Prostate gland (tissue), 2 donors: Measurements from ENCODE around the gene HTR1E. TPM values are rescaled to one million over a fixed set of nuclear protein-coding genes. Genes with fewer than 3 reads are reported as not detected.

Experiments used
- DNase-seq: peaks from one replicate; pipeline ENCODE4 v3.0.0-alpha.2; 2019; ENCODE audit warnings: low spot score
- H3K27ac ChIP-seq, 2 donors: fragments of 200-600 bp; sonication (generic); 2 replicates each; pipeline ENCODE4 v1.5.1; 2017 to 2019
- H3K27me3 ChIP-seq: fragments of 200-600 bp; sonication (generic); replicated peaks from 2 replicates; pipeline ENCODE4 v1.5.1; 2019; ENCODE audit not compliant: insufficient read depth
- H3K36me3 ChIP-seq, 2 donors: fragments of 200-600 bp; sonication (generic); 1 replicate in 1 of 2; 2 replicates in 1 of 2; pipeline versions ENCODE4 v1.5.1 to v1.8.1; 2017 to 2019
- H3K4me1 ChIP-seq: fragments of 200-600 bp; sonication (generic); replicated peaks from 2 replicates; pipeline ENCODE4 v1.5.1; 2019
- H3K4me3 ChIP-seq, 2 donors: fragments of 200-600 bp; sonication (generic); 2 replicates each; pipeline ENCODE4 v1.5.1; 2017 to 2019
- H3K9me3 ChIP-seq: fragments of 200-600 bp; sonication (generic); 2 replicates; pipeline ENCODE4 v1.5.1; 2017
- POLR2A ChIP-seq: fragments of 450-650 bp; IDR thresholded peaks from one replicate; pipeline ENCODE4 v1.6.1; 2016; ENCODE audit warnings: antibody characterized with exemption, mild to moderate bottlenecking
- POLR2AphosphoS5 ChIP-seq: sonication (generic); formaldehyde crosslinking; IDR thresholded peaks from one replicate; pipeline ENCODE4 v1.6.1; 2017; ENCODE audit warnings: antibody characterized with exemption
- whole genome bisulfite sequencing: methylation state at CpG from one replicate; pipeline ENCODE4 v1.1.5; 2018; 5-methylcytosine and 5-hydroxymethylcytosine counted together
- intact Hi-C: fragments of 100-400 bp; cut with DNase I; formaldehyde crosslinking; loops from one replicate; pipeline ENCODE4 v1.14.2; 2022
- total RNA-seq, 2 donors: library from RNA; depleted of rRNA; stranded (reverse); fragments of >200 nt; gene quantifications; one replicate each; pipeline ENCODE4 v1.1.0, GENCODE V29; 2016
- TF ChIP-seq, protein P1 (sequence below), 4 experiments: fragments of 200-600 bp in 2 of 4; fragments of 450-650 bp in 2 of 4; sonication (generic) in 2 of 4; IDR thresholded peaks; 1 replicate in 3 of 4; 2 replicates in 1 of 4; pipeline ENCODE4 v1.5.1; 2016 to 2019; ENCODE audit warnings: antibody characterized with exemption in 4 of 4, mild to moderate bottlenecking in 2 of 4, moderate library complexity in 2 of 4

Gene HTR1E
- total RNA-seq, 2 donors from 2014 or later, result not detected

DNA sequence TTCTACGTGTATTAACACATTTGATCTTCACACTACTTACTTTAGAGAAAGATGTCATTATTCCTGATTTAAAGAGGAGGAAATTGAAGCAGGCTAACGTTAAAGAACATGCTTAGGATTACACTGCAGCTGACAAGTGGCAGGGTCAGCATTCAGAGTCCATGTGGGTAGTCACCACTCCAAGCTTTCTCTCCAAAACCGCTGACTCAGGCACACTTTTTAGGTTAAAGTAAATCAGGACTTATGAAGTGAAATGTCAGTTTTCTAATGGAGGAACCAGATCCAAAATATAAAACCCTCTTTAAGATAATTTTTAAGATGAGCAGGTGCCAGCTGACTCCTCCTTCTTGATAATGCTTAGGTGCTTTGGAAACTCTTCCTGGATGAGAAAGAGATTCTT is 75.4 kb downstream of the HTR1E start:
- WGBS, result 67% methylated on average over 3 of the region's 3 CpGs
- TF ChIP-seq POLR2A (no peak), POLR2AphosphoS5 (no peak)
- TF ChIP-seq, protein P1, sequence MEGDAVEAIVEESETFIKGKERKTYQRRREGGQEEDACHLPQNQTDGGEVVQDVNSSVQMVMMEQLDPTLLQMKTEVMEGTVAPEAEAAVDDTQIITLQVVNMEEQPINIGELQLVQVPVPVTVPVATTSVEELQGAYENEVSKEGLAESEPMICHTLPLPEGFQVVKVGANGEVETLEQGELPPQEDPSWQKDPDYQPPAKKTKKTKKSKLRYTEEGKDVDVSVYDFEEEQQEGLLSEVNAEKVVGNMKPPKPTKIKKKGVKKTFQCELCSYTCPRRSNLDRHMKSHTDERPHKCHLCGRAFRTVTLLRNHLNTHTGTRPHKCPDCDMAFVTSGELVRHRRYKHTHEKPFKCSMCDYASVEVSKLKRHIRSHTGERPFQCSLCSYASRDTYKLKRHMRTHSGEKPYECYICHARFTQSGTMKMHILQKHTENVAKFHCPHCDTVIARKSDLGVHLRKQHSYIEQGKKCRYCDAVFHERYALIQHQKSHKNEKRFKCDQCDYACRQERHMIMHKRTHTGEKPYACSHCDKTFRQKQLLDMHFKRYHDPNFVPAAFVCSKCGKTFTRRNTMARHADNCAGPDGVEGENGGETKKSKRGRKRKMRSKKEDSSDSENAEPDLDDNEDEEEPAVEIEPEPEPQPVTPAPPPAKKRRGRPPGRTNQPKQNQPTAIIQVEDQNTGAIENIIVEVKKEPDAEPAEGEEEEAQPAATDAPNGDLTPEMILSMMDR (IDR thresholded peaks at IDR 0.05), result no peak
- Histone ChIP-seq H3K4me3 (no peak overlapping the region), H3K27me3 (no peaks in the 10 kb centered on the region), H3K9me3 (no peaks in the 10 kb centered on the region), H3K4me1 (no peaks in the 10 kb centered on the region), H3K36me3 (no peaks in the 10 kb centered on the region), H3K27ac (no peak overlapping the region)
- intact Hi-C loops, result no loop called here
- DNase-seq, result no peak

DNA sequence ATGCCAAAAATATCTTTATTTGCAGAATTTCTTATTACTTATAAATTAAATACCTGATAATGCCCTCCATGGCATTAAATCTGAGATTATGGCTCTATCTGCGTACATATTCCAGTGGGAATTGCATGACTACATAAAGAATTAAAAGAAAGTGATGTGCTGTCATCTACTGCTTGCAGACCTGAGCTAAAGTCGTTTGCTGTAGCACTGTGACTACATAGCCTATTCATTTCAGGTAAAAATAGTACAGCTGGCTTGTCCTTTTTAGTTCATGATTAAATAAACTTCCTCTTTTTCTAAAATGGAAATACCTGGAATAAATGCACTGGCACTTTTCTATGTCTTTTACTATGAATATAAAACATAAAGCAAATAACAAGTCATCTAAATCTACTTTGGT is 79.4 kb downstream of the HTR1E start:
- H3K4me3 ChIP-seq, result no peak overlapping the region
- no peaks in the 10 kb centered on the region for H3K4me1 ChIP-seq
- no peaks in the 10 kb centered on the region for H3K36me3 ChIP-seq
- no peak overlapping the region for H3K27ac ChIP-seq
- TF ChIP-seq POLR2AphosphoS5 (no peak), POLR2A (no peak)
- TF ChIP-seq, protein P1 (IDR thresholded peaks at IDR 0.05), result no peak
- DNase-seq, result no peak
- 58% methylated on average over 2 of the region's 2 CpGs for WGBS
- no peaks in the 10 kb centered on the region for H3K9me3 ChIP-seq
- no peaks in the 10 kb centered on the region for H3K27me3 ChIP-seq
- intact Hi-C loops, result no loop called here

- no peak for TF ChIP-seq POLR2AphosphoS5
- TF ChIP-seq, protein P1 (IDR thresholded peaks at IDR 0.05), result no peak
- no peak for TF ChIP-seq POLR2A
- Histone ChIP-seq H3K27me3 (no peaks in the 10 kb centered on the region), H3K27ac (no peak overlapping the region), H3K9me3 (no peaks in the 10 kb centered on the region), H3K4me1 (no peaks in the 10 kb centered on the region), H3K4me3 (no peak overlapping the region), H3K36me3 (no peaks in the 10 kb centered on the region)
- intact Hi-C loops, result loop anchor here (10.0 kb wide), 1 partner anchor 1102 kb away; no protein-coding TSS in a partner anchor
- WGBS, result 74% methylated on average over 2 of the region's 2 CpGs
- DNase-seq, result no peak
These were observed 89.7 kb downstream of the HTR1E start for GRCh38 chr6:87027021-87027420.

DNA sequence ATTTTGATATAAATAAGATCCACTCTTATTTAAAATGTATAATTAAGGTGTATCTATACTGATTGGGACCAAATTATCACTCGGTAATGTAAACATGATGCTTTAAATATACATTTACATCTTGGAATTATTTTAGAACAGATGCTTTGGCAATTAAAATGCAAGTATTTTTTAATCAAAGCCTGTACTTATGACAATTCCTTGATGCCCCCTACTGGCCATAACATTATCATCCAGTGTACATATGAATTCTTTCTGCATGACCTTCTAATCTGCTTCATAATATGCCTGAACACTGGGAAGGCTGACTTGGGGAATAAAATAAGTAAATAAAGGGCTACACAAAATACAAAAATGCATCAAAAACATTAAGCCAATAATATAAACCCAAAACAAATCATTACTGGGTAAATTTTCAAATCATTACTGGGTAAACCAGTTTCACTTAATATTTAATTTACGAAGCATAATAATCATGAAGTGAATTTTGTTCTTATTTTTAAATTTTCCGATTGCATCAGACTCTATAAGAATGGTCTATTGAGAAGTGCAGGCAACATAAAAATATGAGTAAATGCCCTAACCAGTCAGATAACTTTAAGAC is 92.5 kb downstream of the HTR1E start:
- no peak overlapping the region for H3K27ac ChIP-seq
- TF ChIP-seq, protein P1 (IDR thresholded peaks at IDR 0.05), result peak in 3 of 4 experiments; percentile 22 to 32 (median 30)
- no peak for TF ChIP-seq POLR2AphosphoS5
- no peak for TF ChIP-seq POLR2A
- H3K9me3 ChIP-seq, result no peaks in the 10 kb centered on the region
- no peaks in the 10 kb centered on the region for H3K36me3 ChIP-seq
- no peak overlapping the region for H3K4me3 ChIP-seq
- H3K4me1 ChIP-seq, result no peaks in the 10 kb centered on the region
- WGBS, result 78% methylated on average over 3 of the region's 3 CpGs
- H3K27me3 ChIP-seq, result no peaks in the 10 kb centered on the region
- DNase-seq, result no peak
- intact Hi-C loops, result loop anchor here (10.0 kb wide), 1 partner anchor 1105 kb away; no protein-coding TSS in a partner anchor

- Histone ChIP-seq H3K4me3 (no peak overlapping the region), H3K27me3 (no peaks in the 10 kb centered on the region), H3K36me3 (no peaks in the 10 kb centered on the region), H3K4me1 (no peaks in the 10 kb centered on the region), H3K27ac (no peak overlapping the region), H3K9me3 (no peaks in the 10 kb centered on the region)
- TF ChIP-seq POLR2A (no peak), POLR2AphosphoS5 (no peak)
- TF ChIP-seq, protein P1 (IDR thresholded peaks at IDR 0.05), result no peak
- WGBS, result 89% methylated on average over 4 of the region's 4 CpGs
- intact Hi-C loops, result no loop called here
- DNase-seq, result no peak
These were observed 103.4 kb downstream of the HTR1E start for GRCh38 chr6:87040729-87041128.
